HG02571 (cell line): Measurements from ENCODE around the gene RDH14.
A peak's percentile ranks its signal among the peaks of the same experiment; 100 is the strongest.

Experiments
- ATAC-seq: cut with Tn5 transposase; IDR thresholded peaks from one replicate; pipeline ENCODE4 v1.9.1; 2021; ENCODE audit warnings: mild to moderate bottlenecking, moderate library complexity; ENCODE audit not compliant: unreplicated experiment

Gene RDH14

DNA sequence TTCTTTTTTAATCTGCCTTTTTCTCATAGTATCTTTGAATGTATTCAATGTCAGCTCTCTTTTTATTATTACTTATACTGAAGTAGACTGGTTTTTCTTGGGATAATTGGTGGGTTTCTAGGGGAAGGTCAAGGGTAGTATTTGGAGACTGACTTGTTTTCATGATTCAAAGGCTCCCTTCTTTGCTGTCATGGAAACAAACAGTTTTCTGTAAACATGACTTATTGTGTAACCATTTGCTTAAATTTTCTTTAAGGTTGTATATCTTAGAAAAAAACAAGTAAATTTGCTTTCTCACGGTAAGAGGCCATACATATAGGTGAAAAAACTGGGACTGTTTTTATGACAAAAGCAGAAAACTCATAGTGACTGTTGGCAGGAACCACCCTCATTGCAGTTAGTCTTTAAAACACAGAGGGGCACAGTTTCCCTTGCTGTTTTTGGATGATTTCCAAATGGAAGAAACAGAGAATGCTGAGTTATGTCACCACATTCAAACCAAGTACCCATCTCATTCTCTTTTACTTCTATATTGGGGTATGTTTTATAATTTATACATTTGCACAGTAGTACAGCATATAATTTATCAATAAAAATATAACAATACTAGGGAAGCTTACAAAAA lies 5.8 kb upstream of the RDH14 start:
- ATAC-seq = no peak

GRCh38 chr2:18560797-18561085 lies 288 bp upstream of the RDH14 start:
- ATAC-seq = no peak

DNA sequence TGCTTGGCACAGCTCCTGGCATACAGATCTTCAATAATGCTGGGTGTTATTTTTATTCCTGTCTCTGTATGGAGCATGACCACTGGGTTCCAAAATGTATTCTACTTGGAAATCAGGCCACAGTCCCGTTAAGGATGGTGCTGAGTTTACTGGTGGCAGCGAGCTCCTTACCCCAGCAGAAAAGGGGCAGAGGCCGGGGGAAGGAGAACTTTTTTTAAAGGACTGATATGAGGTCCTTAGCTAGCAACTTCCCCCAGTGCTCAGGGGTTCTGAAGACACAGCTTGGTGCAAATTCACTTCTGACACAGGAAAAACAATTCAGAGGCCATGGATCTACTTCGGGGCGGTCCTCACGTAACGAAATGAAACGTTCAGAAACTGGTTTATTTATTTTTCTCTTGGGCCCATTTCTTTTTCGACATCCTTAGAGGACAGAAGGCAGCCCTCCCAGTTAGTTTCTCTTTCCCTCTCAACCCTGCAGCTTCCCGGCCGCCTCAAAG lies 872 bp downstream of the RDH14 start:
- peak; percentile 0 for ATAC-seq

DNA sequence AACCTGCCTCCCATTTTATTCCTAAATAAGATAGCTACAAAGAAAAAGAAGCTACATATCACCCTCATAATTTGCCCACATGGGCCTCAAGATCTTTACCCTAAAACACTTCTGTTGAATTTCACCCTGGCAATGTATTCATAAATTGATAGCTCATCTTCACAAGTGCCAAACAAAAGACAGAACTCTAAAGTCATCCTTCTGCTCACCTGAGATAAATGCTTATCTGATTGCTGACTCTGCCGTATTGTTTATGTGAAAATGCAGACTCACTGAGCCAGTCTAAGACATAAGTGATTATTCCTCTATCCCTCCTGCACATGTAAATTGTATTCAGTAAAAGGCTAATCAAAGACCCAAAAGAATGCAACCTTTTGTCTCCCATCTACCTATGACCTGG lies 2.0 kb downstream of the RDH14 start:
- no peak for ATAC-seq

DNA sequence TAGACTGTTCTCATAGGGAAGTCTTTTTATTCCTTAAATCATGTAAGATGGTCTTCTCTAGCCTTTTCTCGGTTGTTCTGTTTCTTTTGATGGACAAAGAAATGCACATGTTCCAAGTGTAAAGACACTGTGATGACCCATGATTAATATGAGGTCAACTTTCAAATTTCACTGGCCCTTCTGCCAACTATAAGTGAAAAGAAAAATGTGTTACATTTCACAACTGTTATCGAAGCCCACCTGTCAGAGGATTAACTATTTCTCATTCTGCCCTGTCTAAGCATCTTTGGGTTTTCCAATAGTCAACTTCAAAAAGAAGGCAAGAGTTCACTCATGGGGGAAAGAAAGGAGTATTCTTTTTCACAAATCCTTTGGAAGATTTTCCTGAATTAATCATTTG lies 3.3 kb downstream of the RDH14 start:
- ATAC-seq = no peak

GRCh38 chr2:18552351-18553077 lies 7.9 kb downstream of the RDH14 start:
- ATAC-seq = no peak

- no peak for ATAC-seq
Observed at GRCh38 chr2:18551623-18552022, 8.8 kb downstream of the RDH14 start.

- no peak for ATAC-seq
Observed at GRCh38 chr2:18551169-18551568, 9.3 kb downstream of the RDH14 start.

GRCh38 chr2:18550433-18550832 lies 10.0 kb downstream of the RDH14 start:
- no peak for ATAC-seq

- no peak for ATAC-seq
Observed at GRCh38 chr2:18549083-18549482, 11.4 kb downstream of the RDH14 start.

GRCh38 chr2:18548621-18549020 lies 11.8 kb downstream of the RDH14 start:
- no peak for ATAC-seq

- ATAC-seq = peak; percentile 60
Observed at GRCh38 chr2:18546567-18546966, 13.9 kb downstream of the RDH14 start.

DNA sequence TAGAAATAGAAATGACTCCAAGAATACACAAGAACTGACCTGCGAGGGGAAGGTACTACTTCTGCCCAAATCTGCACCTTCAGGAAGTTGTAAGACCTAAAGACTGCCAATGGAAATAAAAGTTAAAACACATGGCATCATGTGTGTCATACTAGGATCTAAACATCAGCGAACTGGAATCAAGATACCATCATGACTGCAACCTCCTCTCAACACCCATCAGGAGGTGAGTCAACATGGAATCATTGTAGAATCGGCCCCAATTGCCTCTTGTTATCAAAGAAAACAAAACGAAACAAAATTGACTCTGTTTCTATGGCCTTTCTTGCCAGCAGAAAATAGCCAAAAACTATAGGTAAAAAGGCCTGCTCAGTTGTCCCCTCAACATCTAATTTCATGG lies 15.1 kb downstream of the RDH14 start:
- ATAC-seq = no peak

DNA sequence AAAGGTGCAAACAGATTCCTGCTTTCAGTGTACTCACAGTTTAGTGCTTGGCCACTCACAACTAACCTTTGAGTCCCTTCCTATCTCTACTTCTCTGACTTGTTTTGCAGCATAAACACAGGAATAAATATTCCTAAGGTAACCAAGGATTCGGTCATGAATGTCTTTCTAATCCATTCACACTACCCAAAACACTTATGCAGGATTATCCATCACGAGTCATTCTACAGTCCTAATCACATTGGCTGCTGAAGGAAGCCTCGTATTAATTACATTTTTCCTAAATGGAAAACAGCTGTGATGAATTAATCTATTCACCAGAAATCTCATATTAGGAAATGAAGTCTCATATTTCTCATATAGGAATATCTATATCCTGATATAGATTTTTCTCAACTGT lies 16.3 kb downstream of the RDH14 start:
- no peak for ATAC-seq

DNA sequence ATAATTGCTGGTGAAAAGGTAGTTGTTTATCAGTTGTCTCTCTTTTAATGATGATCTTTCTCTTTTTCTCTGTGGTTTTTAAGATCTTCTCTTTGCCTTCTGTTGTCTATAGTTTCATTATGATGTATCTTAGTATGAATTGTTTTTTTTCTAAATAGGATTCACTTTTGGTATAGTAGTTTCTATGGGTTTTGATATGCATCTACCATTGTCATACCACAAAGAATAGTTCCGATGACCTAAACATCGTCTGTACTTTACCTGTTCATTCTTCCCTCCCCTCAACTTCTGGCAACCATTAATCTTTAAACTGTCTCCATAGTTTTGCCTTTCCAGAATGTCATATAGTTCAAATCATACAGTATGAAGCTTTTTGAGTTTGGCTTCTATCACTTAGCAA lies 19.6 kb downstream of the RDH14 start:
- ATAC-seq = no peak

- no peak for ATAC-seq
Observed at GRCh38 chr2:18536697-18537096, 23.8 kb downstream of the RDH14 start.

GRCh38 chr2:18536100-18536499 lies 24.4 kb downstream of the RDH14 start:
- no peak for ATAC-seq

- ATAC-seq = no peak
Observed at GRCh38 chr2:18531194-18531593, 29.3 kb downstream of the RDH14 start.

- ATAC-seq = no peak
Observed at GRCh38 chr2:18527822-18528221, 32.6 kb downstream of the RDH14 start.

DNA sequence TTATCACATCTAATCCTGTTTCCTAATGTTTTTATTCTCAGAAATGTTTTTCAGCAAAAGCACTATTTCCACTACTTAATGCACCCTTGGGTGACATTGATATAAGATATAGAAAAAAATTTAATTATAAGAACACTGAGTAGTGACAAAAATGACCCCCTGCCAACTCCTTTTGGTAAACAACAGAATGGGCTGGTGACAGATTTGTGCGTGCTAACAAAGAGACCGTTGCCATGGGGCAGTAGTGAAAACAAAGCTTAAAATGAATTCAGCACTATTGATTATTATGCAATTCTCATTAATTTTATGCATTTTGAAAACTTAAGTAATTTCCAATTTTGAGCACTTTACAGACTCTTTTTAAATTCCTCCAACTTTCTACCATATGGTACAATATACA lies 33.1 kb downstream of the RDH14 start:
- no peak for ATAC-seq

DNA sequence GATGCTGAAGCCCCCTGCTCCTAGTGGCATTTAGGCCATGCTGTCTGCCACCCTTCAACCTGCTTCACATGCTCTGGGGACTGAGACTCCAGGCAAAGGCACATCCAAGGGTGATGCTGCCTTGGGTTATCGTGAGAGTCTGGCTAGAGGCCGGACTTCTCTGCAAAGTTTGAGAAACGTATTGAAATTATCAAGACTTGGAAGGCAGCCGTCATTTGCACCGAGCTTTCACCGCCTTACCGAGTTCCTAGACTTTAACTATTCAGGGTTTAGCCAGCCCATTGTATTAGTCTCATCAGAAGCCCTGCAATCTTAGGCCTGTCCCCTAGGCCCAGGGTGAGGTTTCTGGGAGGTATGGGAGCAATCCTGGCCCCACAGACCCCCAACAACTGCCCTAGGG lies 34.0 kb downstream of the RDH14 start:
- ATAC-seq = no peak

GRCh38 chr2:18525852-18526251 lies 34.6 kb downstream of the RDH14 start:
- no peak for ATAC-seq

DNA sequence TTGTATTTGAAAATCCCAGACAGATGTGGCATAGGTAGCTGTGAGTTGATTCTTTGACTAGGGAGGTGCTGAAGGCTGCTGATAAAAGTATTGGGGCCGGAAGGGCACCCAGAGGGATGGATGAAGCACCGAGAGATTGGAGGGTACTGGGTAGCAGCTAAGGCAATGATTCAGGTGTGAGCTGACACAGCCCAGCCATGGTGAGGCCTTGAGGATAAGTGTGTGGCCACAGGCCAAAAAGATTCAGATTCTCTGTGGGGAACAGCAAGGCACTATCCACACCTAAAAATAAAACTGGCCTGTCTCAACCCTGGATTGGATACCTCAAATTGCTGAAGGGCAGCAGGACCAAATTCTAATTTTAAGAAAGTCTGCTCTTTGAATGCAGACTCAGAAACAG lies 35.2 kb downstream of the RDH14 start:
- no peak for ATAC-seq
